ENCODE data around the gene QPCT.

DNA sequence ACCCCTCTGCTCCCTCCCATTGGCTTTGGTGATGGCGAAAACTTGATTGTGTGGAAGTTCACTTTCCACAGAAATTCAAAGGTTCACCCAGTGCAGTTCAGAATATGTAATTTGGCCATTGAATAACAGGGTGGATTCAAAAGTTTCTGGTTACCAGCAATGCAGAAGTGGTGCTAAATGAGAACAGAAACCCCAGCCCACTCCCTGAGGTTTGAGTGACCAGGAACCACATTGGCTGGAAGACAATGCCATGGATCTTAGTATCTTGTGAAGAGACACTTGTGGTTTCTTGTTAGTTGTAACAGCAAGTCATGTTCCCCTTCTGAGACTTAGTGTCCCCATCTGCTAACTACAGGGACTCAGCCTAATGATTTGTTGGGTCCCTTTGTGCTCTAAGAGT, 49.8 kb downstream of the QPCT start:
- TF ChIP-seq, protein P1, sequence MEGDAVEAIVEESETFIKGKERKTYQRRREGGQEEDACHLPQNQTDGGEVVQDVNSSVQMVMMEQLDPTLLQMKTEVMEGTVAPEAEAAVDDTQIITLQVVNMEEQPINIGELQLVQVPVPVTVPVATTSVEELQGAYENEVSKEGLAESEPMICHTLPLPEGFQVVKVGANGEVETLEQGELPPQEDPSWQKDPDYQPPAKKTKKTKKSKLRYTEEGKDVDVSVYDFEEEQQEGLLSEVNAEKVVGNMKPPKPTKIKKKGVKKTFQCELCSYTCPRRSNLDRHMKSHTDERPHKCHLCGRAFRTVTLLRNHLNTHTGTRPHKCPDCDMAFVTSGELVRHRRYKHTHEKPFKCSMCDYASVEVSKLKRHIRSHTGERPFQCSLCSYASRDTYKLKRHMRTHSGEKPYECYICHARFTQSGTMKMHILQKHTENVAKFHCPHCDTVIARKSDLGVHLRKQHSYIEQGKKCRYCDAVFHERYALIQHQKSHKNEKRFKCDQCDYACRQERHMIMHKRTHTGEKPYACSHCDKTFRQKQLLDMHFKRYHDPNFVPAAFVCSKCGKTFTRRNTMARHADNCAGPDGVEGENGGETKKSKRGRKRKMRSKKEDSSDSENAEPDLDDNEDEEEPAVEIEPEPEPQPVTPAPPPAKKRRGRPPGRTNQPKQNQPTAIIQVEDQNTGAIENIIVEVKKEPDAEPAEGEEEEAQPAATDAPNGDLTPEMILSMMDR (IDR thresholded peaks at IDR 0.05; ENCODE audit: low read depth, low read length, poor library complexity, severe bottlenecking), result no peak
- no peak for TF ChIP-seq EZH2phosphoT487 (IDR thresholded peaks at IDR 0.05; ENCODE audit: borderline replicate concordance, low read length)
